Measurements from ENCODE around the gene FMO2.

GRCh38 chr1:171217658-171218443, 32.8 kb downstream of the FMO2 start:
- TF ChIP-seq CTCF (IDR thresholded peaks at IDR 0.05; ENCODE audit: insufficient read depth, low read depth, low read length) (no peak), EZH2 (IDR thresholded peaks at IDR 0.05; ENCODE audit: insufficient read depth, low read length) (no peak)
